Measurements from ENCODE around the gene NFATC1.

The NFATC1 gene

DNA sequence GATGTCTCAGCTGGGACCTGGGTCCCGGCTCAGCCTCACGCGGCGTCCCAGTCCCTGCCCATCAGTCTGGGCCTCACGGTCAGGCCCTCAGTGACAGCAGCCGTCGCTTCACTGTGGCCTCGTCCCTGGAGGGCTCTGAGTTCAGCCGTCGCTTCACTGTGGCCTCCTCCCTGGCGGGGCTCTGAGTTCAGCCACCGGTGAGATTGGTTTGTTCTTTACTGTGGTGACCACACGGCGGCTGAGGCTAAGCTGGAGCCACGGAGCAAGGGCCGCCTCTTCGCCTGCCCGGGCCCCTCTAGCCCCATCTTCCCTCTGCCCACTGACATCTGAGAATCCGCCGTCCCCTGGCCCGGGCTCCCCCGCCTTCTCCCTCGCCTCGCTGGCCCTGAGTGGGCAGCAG, 51.2 kb downstream of the NFATC1 start:
- H3K27ac ChIP-seq = no peak overlapping the region

DNA sequence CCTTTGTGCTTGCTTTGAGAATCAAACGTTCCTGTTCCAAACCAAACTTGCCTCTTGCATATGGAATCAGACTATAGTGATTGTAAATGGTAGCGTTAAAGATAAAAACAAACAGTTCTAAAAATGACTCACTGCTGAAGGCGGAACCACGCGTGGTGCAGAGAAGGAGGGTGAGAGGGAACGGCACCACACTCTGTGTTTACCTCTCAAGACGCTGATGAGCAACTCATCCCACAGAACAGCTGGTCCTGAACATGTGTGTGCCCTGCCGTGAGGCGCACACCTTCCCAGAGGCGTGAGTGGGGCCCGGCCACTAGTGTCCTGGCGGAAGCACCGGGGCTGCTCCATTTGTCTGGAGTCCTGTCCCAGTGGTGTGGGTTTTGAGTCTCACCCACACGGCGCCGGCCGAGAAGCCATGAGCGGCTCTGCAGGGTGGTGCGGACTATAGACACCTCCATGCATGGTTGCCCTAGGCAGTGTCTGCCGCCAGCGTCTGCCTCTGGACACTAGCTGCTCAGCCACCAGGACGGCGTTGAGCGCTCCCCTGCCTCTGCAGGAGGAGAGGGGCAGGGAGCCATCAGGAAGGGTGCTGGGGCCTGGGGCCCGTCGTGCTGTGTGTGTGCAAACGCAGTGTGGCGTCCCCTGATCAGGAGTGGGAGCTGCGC, 52.1 kb downstream of the NFATC1 start:
- Histone ChIP-seq H3K4me1 (no peaks in the 10 kb centered on the region), H3K9me3 (ENCODE audit: control insufficient read depth, low read length) (no peaks in the 10 kb centered on the region), H3K4me2 (ENCODE audit: low read length) (no peak overlapping the region), H3K9ac (no peak overlapping the region), H2AFZ (no peak overlapping the region), H3K36me3 (ENCODE audit: control insufficient read depth, insufficient read depth, low read length) (no peaks in the 10 kb centered on the region), H3K27me3 (ENCODE audit: control insufficient read depth, insufficient read depth, low read length) (no peaks in the 10 kb centered on the region), H3K4me3 (ENCODE audit: low read depth, low read length) (no peak overlapping the region), H3K79me2 (no peaks in the 10 kb centered on the region), H3K27ac (no peak overlapping the region)
- TF ChIP-seq, protein P1, sequence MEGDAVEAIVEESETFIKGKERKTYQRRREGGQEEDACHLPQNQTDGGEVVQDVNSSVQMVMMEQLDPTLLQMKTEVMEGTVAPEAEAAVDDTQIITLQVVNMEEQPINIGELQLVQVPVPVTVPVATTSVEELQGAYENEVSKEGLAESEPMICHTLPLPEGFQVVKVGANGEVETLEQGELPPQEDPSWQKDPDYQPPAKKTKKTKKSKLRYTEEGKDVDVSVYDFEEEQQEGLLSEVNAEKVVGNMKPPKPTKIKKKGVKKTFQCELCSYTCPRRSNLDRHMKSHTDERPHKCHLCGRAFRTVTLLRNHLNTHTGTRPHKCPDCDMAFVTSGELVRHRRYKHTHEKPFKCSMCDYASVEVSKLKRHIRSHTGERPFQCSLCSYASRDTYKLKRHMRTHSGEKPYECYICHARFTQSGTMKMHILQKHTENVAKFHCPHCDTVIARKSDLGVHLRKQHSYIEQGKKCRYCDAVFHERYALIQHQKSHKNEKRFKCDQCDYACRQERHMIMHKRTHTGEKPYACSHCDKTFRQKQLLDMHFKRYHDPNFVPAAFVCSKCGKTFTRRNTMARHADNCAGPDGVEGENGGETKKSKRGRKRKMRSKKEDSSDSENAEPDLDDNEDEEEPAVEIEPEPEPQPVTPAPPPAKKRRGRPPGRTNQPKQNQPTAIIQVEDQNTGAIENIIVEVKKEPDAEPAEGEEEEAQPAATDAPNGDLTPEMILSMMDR (IDR thresholded peaks at IDR 0.05) = no peak

More for the DNA sequence above, 51.2 kb downstream of the NFATC1 start:
- no peaks in the 10 kb centered on the region for H3K4me1 ChIP-seq
- H3K4me3 ChIP-seq (ENCODE audit: low read depth, low read length) = no peak overlapping the region
- no peaks in the 10 kb centered on the region for H3K79me2 ChIP-seq
- H3K9ac ChIP-seq = no peak overlapping the region
- H2AFZ ChIP-seq = no peak overlapping the region
- H3K36me3 ChIP-seq (ENCODE audit: control insufficient read depth, insufficient read depth, low read length) = no peaks in the 10 kb centered on the region
- TF ChIP-seq, protein P1 (IDR thresholded peaks at IDR 0.05) = no peak
- H3K4me2 ChIP-seq (ENCODE audit: low read length) = no peak overlapping the region
- H3K9me3 ChIP-seq (ENCODE audit: control insufficient read depth, low read length) = no peaks in the 10 kb centered on the region
- H3K27me3 ChIP-seq (ENCODE audit: control insufficient read depth, insufficient read depth, low read length) = no peaks in the 10 kb centered on the region

DNA sequence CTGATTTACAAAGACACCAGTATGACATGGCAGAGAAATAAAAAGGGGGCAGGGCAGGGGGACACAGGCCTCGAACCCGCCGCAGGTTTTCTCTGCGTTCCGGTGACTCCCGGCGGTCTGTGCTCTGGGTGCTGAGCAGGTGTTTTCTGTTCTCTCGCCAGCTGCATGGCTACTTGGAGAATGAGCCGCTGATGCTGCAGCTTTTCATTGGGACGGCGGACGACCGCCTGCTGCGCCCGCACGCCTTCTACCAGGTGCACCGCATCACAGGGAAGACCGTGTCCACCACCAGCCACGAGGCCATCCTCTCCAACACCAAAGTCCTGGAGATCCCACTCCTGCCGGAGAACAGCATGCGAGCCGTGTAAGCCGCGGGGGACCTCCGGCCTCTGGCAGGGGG, 52.9 kb downstream of the NFATC1 start:
- Histone ChIP-seq H3K9me3 (ENCODE audit: control insufficient read depth, low read length) (no peaks in the 10 kb centered on the region), H3K4me2 (ENCODE audit: low read length) (no peak overlapping the region), H3K27me3 (ENCODE audit: control insufficient read depth, insufficient read depth, low read length) (no peaks in the 10 kb centered on the region), H3K4me3 (ENCODE audit: low read depth, low read length) (no peak overlapping the region), H3K9ac (no peak overlapping the region), H3K36me3 (ENCODE audit: control insufficient read depth, insufficient read depth, low read length) (no peaks in the 10 kb centered on the region), H3K79me2 (no peaks in the 10 kb centered on the region), H3K27ac (no peak overlapping the region), H2AFZ (no peak overlapping the region), H3K4me1 (no peaks in the 10 kb centered on the region)
- TF ChIP-seq, protein P1 (IDR thresholded peaks at IDR 0.05) = no peak

DNA sequence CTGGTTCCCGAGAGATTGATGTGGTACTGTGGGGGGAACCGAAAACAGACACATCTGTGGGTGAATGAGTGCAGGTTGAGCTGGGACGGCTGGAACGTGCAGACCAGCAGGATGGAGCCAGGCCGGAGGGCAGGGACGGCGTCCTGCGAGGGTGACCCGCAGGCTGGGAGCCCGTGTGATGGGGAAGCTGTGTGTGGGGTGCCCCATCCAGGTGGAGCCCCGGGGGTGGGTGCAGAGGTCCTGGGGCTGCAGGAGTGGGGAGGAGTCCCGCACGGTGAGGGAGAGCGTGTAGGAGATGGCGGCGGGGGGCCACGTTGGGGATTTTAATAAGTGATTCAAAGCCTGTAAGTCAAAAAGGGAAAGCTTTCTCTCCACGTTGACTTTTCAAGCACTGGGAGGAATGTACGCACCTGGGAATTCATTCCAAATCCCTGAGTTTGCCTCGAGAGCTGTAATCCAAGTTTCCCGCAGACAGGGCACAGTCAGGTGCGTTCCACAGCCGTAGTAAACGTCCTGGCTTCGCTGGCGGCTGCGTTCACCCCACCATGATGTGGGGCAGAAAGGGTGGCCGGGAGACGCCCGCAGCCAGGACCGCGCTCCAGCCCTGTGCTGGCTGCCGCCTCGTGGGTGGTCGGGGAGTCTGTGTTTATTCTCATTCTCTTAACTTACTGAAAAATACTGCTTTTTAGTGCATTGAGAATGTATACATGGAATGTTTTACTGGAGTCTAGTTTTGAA, 54.0 kb downstream of the NFATC1 start:
- Histone ChIP-seq H3K9me3 (ENCODE audit: control insufficient read depth, low read length) (no peaks in the 10 kb centered on the region), H3K9ac (no peak overlapping the region), H3K36me3 (ENCODE audit: control insufficient read depth, insufficient read depth, low read length) (no peaks in the 10 kb centered on the region), H3K4me1 (no peaks in the 10 kb centered on the region), H3K4me2 (ENCODE audit: low read length) (no peak overlapping the region), H3K79me2 (no peaks in the 10 kb centered on the region), H2AFZ (no peak overlapping the region), H3K27me3 (ENCODE audit: control insufficient read depth, insufficient read depth, low read length) (no peaks in the 10 kb centered on the region), H3K4me3 (ENCODE audit: low read depth, low read length) (no peak overlapping the region), H3K27ac (no peak overlapping the region)
- TF ChIP-seq, protein P1 (IDR thresholded peaks at IDR 0.05) = no peak

All from parathyroid adenoma (tissue), 2 donors.